Retinal pigment epithelial cell (primary cell): ENCODE measurements around the gene HDHD2.
"Not testable (repeated sequence)": the region's sequence is repeated elsewhere in the genome, so short reads cannot be mapped to it uniquely, and the experiment has no call there.

Experiments used
- DNase-seq: peaks from one replicate; pipeline ENCODE4 v3.0.0-alpha.2; 2010; ENCODE audit warnings: low read depth
- H3K4me3 ChIP-seq: 2 replicates; pipeline ENCODE4 v1.5.1; 2011; ENCODE audit warnings: mild to moderate bottlenecking, low read length, control low read depth, moderate library complexity
- CTCF ChIP-seq: conservative IDR thresholded peaks from 2 replicates; pipeline ENCODE4 v1.5.1; 2011; ENCODE audit warnings: low read depth, low read length, control low read depth, inconsistent platforms

Gene HDHD2

GRCh38 chr18:47166294-47166693 is 16.0 kb upstream of the HDHD2 start:
- no peak for DNase-seq
- no peak overlapping the region for H3K4me3 ChIP-seq
- no peak for TF ChIP-seq CTCF

GRCh38 chr18:47163241-47163640 is 12.9 kb upstream of the HDHD2 start:
- no peak overlapping the region for H3K4me3 ChIP-seq
- DNase-seq: no peak
- no peak for TF ChIP-seq CTCF

- TF ChIP-seq CTCF: no peak
- no peak for DNase-seq
- no peak overlapping the region for H3K4me3 ChIP-seq
These were observed 10.0 kb upstream of the HDHD2 start for GRCh38 chr18:47160256-47160655.

GRCh38 chr18:47158404-47158803 is 8.1 kb upstream of the HDHD2 start:
- not testable (repeated sequence) for DNase-seq, H3K4me3 ChIP-seq

- DNase-seq: no peak
- H3K4me3 ChIP-seq: no peak overlapping the region
- TF ChIP-seq CTCF: no peak
These were observed 1.1 kb upstream of the HDHD2 start for GRCh38 chr18:47151439-47151838.

GRCh38 chr18:47150824-47151366 is 595 bp upstream of the HDHD2 start:
- TF ChIP-seq CTCF: no peak
- H3K4me3 ChIP-seq: peak overlapping the region; percentile 89
- no peak for DNase-seq

- H3K4me3 ChIP-seq: peak overlapping the region; percentile 89
- TF ChIP-seq CTCF: no peak
- DNase-seq: no peak
These were observed 757 bp downstream of the HDHD2 start for GRCh38 chr18:47149457-47150028.
